Measurements from ENCODE around the gene NCAM1.

GRCh38 chr11:113249491-113249763 is 288.2 kb downstream of the NCAM1 start:
- TF ChIP-seq EZH2 (IDR thresholded peaks at IDR 0.05; ENCODE audit: low read depth) (no peak), CTCF (conservative IDR thresholded peaks at IDR 0.05) (peak; percentile 30; the same call in 1 of the 2 replicates)
